K562 (cell line): Measurements from ENCODE around the gene ACCSL. TPM values are rescaled to one million over a fixed set of nuclear protein-coding genes. Genes with fewer than 3 reads are reported as not detected.

Experiments used
- ATAC-seq: fragments of 200-7000 bp; cut with Tn5 transposase; 3 replicates; pipeline ENCODE4 v1.9.1; 2020; ENCODE audit warnings: moderate library complexity
- BruUV-seq: library from RNA; stranded (reverse); fragments of 400-500 nt; replicated peaks from 2 replicates; lab custom pipeline; 2021; lab: Mats Ljungman, UMichigan
- CTCF ChIA-PET: fragments of 300-600 bp; formaldehyde crosslinking; extraction: SDS; loops from one replicate; lab custom pipeline; 2021; ENCODE audit warnings: low intra/inter-chr PET ratio; lab: Yijun Ruan, JAX
- POLR2A ChIA-PET: fragments of 300-600, 350-650 bp; sonication (Branson Sonifier 250); formaldehyde crosslinking; extraction: SDS; loops from one replicate; lab custom pipeline; 2021; ENCODE audit warnings: antibody characterized with exemption, inconsistent platforms; lab: Yijun Ruan, JAX
- DNase-seq, 4 experiments: peaks; one replicate each; pipeline versions ENCODE4 v3.0.0 to v3.0.0-alpha.2; 2011 to 2018; ENCODE audit warnings: low spot score in 3 of 4, mixed read lengths in 3 of 4; ENCODE audit errors: extremely low read depth in 1 of 4
- FAIRE-seq: peaks from 2 replicates; lab custom pipeline; 2011; peaks lifted over from hg19 to GRCh38; lab: Jason Lieb, UNC
- H2AFZ ChIP-seq: 2 replicates; pipeline ENCODE4 v1.6.0; 2011; ENCODE audit warnings: low read depth, low read length, control low read depth, inconsistent platforms
- H3K27ac ChIP-seq: fragments of 200-600 bp; 3 replicates; pipeline ENCODE4 v1.8.0; 2011; ENCODE audit warnings: low read depth, mild to moderate bottlenecking, control low read depth, inconsistent platforms, low read length, moderate library complexity, mixed read lengths; ENCODE audit errors: extremely low read depth
- H3K27me3 ChIP-seq, 2 experiments: fragments of 300-600 bp in 1 of 2; 2 replicates in 1 of 2; 3 replicates in 1 of 2; pipeline versions ENCODE4 v1.6.0 to v1.8.0; 2011; ENCODE audit warnings: inconsistent platforms in 2 of 2, low read length in 2 of 2, mild to moderate bottlenecking in 1 of 2, mixed read lengths in 1 of 2, moderate library complexity in 1 of 2; ENCODE audit not compliant: control insufficient read depth in 2 of 2, insufficient read depth in 2 of 2
- H3K36me3 ChIP-seq: fragments of 300-600 bp; 3 replicates; pipeline ENCODE4 v1.8.0; 2011; ENCODE audit warnings: mild to moderate bottlenecking, low read length, inconsistent platforms; ENCODE audit not compliant: control insufficient read depth, insufficient read depth
- H3K4me1 ChIP-seq, 2 experiments: fragments of 200-600 bp in 1 of 2; replicated peaks in 1 of 2; 2 replicates in 1 of 2; 3 replicates in 1 of 2; pipeline versions ENCODE4 v1.5.1 to v1.8.0; 2011; ENCODE audit warnings: inconsistent platforms in 2 of 2, low read length in 2 of 2, mild to moderate bottlenecking in 1 of 2, mixed read lengths in 1 of 2, moderate library complexity in 1 of 2; ENCODE audit not compliant: control insufficient read depth in 2 of 2, insufficient read depth in 2 of 2
- H3K4me2 ChIP-seq: 2 replicates; pipeline ENCODE4 v1.6.1; 2011; ENCODE audit warnings: low read length, control low read depth, inconsistent platforms, mixed read lengths; ENCODE audit not compliant: insufficient read depth
- H3K4me3 ChIP-seq: fragments of 200-600 bp; sonication (generic), shearing (Covaris generic); 2 replicates; pipeline ENCODE4 v1.5.1; 2016; ENCODE audit warnings: control low read depth, inconsistent platforms
- H3K79me2 ChIP-seq: fragments of 200-600 bp; 3 replicates; pipeline ENCODE4 v1.8.0; 2011; ENCODE audit warnings: low read length, inconsistent platforms; ENCODE audit not compliant: control insufficient read depth, insufficient read depth
- H3K9ac ChIP-seq, 2 experiments: 2 replicates each; pipeline versions ENCODE4 v1.6.0 to v1.6.1; 2011; ENCODE audit warnings: low read depth in 2 of 2, low read length in 2 of 2, control low read depth in 1 of 2, inconsistent platforms in 1 of 2, mild to moderate bottlenecking in 1 of 2, mixed read lengths in 1 of 2; ENCODE audit not compliant: insufficient read depth in 1 of 2
- H3K9me1 ChIP-seq: one replicate; pipeline ENCODE4 v1.6.0; 2011; ENCODE audit warnings: inconsistent platforms, mild to moderate bottlenecking, low read length, moderate library complexity; ENCODE audit not compliant: control insufficient read depth, insufficient read depth
- H3K9me3 ChIP-seq: replicated peaks from 2 replicates; pipeline ENCODE4 v1.5.1; 2011; ENCODE audit warnings: low read depth, low read length, inconsistent platforms; ENCODE audit not compliant: control insufficient read depth, insufficient read depth
- H4K20me1 ChIP-seq: replicated peaks from 2 replicates; pipeline ENCODE4 v1.6.1; 2011; ENCODE audit warnings: low read length, inconsistent platforms, mixed read lengths; ENCODE audit not compliant: control insufficient read depth, insufficient read depth
- ARID4B ChIP-seq: sonication (generic); formaldehyde crosslinking; IDR thresholded peaks from 2 replicates; pipeline ENCODE4 v1.8.0; 2022; ENCODE audit warnings: mild to moderate bottlenecking, missing genetic modification reagents
- CEBPG ChIP-seq, 3 experiments: fragments of 200-800 bp in 1 of 3; sonication (Bioruptor generic) in 1 of 3; sonication (generic) in 1 of 3; formaldehyde crosslinking in 1 of 3; IDR thresholded peaks in 2 of 3; conservative IDR thresholded peaks in 1 of 3; 2 replicates each; pipeline versions ENCODE4 v1.6.1 to v1.8.0; 2016 to 2022; ENCODE audit warnings: missing compliant biosample characterization in 2 of 3, missing genetic modification characterization in 2 of 3, mild to moderate bottlenecking in 1 of 3, missing genetic modification reagents in 1 of 3
- CXXC5 ChIP-seq: fragments of 250-450 bp; sonication (Bioruptor Pico); IDR thresholded peaks from 2 replicates; pipeline ENCODE4 v1.8.0; 2022; ENCODE audit warnings: inconsistent platforms, mild to moderate bottlenecking, moderate library complexity
- EWSR1 ChIP-seq: fragments of 450-650 bp; IDR thresholded peaks from 2 replicates; pipeline ENCODE4 v1.6.1; 2018; ENCODE audit warnings: borderline replicate concordance, mild to moderate bottlenecking, low read depth, moderate library complexity; ENCODE audit not compliant: partially characterized antibody
- HNRNPUL1 ChIP-seq: fragments of 200-400 bp; formaldehyde crosslinking; IDR thresholded peaks from 2 replicates; pipeline ENCODE4 v1.6.1; 2017; ENCODE audit warnings: low read length
- MAX ChIP-seq: sonication (generic); formaldehyde crosslinking; IDR thresholded peaks from 2 replicates; pipeline ENCODE4 v1.9.0; 2022; ENCODE audit warnings: mild to moderate bottlenecking, missing genetic modification reagents
- MBD2 ChIP-seq: sonication (generic); IDR thresholded peaks from 2 replicates; pipeline ENCODE4 v1.6.1; 2016; ENCODE audit warnings: low read depth, borderline replicate concordance
- PKNOX1 ChIP-seq: fragments of 450-650 bp; IDR thresholded peaks from 2 replicates; pipeline ENCODE4 v1.6.1; 2016
- POLR2G ChIP-seq: fragments of 200-400 bp; formaldehyde crosslinking; IDR thresholded peaks from 2 replicates; pipeline ENCODE4 v1.6.1; 2017; ENCODE audit warnings: low read depth, mild to moderate bottlenecking, antibody characterized with exemption, low read length, moderate library complexity
- TAL1 ChIP-seq: fragments of 450-650 bp; IDR thresholded peaks from 2 replicates; pipeline ENCODE4 v1.6.1; 2016; ENCODE audit warnings: mild to moderate bottlenecking
- TEAD4 ChIP-seq, 2 experiments: sonication (generic) in 1 of 2; formaldehyde crosslinking in 1 of 2; IDR thresholded peaks; 2 replicates each; pipeline versions ENCODE4 v1.6.1 to v1.8.0; 2012 to 2022; ENCODE audit warnings: borderline replicate concordance in 1 of 2, inconsistent platforms in 1 of 2, low read length in 1 of 2, mild to moderate bottlenecking in 1 of 2, missing genetic modification reagents in 1 of 2
- ZBTB7A ChIP-seq: IDR thresholded peaks from 2 replicates; pipeline ENCODE4 v1.6.1; 2011; ENCODE audit warnings: low read depth, mild to moderate bottlenecking, low read length, moderate library complexity, borderline replicate concordance; ENCODE audit not compliant: control insufficient read depth
- ZNF780A ChIP-seq: fragments of 250-450 bp; sonication (Bioruptor Pico); IDR thresholded peaks from 2 replicates; pipeline ENCODE4 v1.5.0; 2021; ENCODE audit warnings: mild to moderate bottlenecking
- WGBS: fragments of 100-300 bp; shearing (Covaris generic); methylation state at CpG from one replicate; pipeline ENCODE4 v1.1.6; 2016; ENCODE audit warnings: low coverage, mixed read lengths; ENCODE audit not compliant: insufficient coverage; ENCODE audit errors: missing lambda C conversion rate; 5-methylcytosine and 5-hydroxymethylcytosine counted together
- in situ Hi-C: fragments of 300-500 bp; cut with MboI; formaldehyde crosslinking; loops from 4 replicates; pipeline ENCODE4 v1.15.0; 2018; ENCODE audit warnings: inconsistent platforms, mixed read lengths
- intact Hi-C: fragments of 100-400 bp; cut with micrococcal nuclease; formaldehyde crosslinking; loops from 2 replicates; pipeline ENCODE4 v1.14.2; 2022
- polyA plus RNA-seq, 8 experiments: library from polyadenylated mRNA; depleted of rRNA in 4 of 8; stranded (reverse) in 5 of 8; unstranded in 3 of 8; fragments of >200 nt; fragmentation: Nextera tagmentation in 2 of 8; fragmentation: Illumina TruSeq in 1 of 8; extraction: Ambion mirVana in 2 of 8; extraction: Trizol in 1 of 8; gene quantifications; 2 replicates each; pipeline versions ENCODE4 v1.2.1 to v1.2.3, GENCODE V29; 2011 to 2014; ENCODE audit warnings: inconsistent platforms in 1 of 8, missing spikeins in 1 of 8
- total RNA-seq, 7 experiments: library from RNA; depleted of rRNA in 6 of 7; stranded (reverse); fragments of >200 nt in 6 of 7; fragmentation: Illumina TruSeq in 2 of 7; extraction: Trizol in 2 of 7; gene quantifications; 2 replicates each; pipeline versions ENCODE4 v1.2.1 to v1.2.3, GENCODE V29; 2011 to 2021; ENCODE audit warnings: low replicate concordance in 1 of 7

Gene ACCSL
- total and polyA plus RNA-seq, 9 of the 15 experiments (the other 6 are each of a cell fraction or from before 2014, with no cell fraction given), result not detected

GRCh38 chr11:44096360-44097185, 48.8 kb downstream of the ACCSL start (continued):
- TF ChIP-seq CEBPG (CRISPR knock-in tag; IDR thresholded peaks at IDR 0.05) (no peak), CEBPG (tag; conservative IDR thresholded peaks at IDR 0.05 in 1 of 2, IDR thresholded peaks at IDR 0.05 in 1 of 2) (peak; percentile 34 to 64; a peak in 3 of 4 replicates), ZBTB7A (peak; percentile 7; the same call in 1 of the 2 replicates)

- H3K27me3 ChIP-seq, result no peaks in the 10 kb centered on the region
- no peak for DNase-seq
- H3K79me2 ChIP-seq, result peaks cover 39% of the 10 kb centered on the region
- intact Hi-C loops, result no loop called here
- no TSS peak for BruUV-seq
- H4K20me1 ChIP-seq, result peaks cover 6% of the 10 kb centered on the region; the same call in 1 of the 2 replicates
- FAIRE-seq, result no peak
- H3K4me3 ChIP-seq, result no peak overlapping the region
- H3K36me3 ChIP-seq, result peaks cover 2% of the 10 kb centered on the region; the same call in 1 of the 3 replicates
- H3K9me1 ChIP-seq, result no peaks in the 10 kb centered on the region
- H3K9ac ChIP-seq, result no peak overlapping the region
- 58% methylated on average over 2 of the region's 2 CpGs for WGBS
- peaks cover 11 to 18% of the 10 kb centered on the region in 2 experiments; a peak in 4 of 5 replicates for H3K4me1 ChIP-seq
- no peak overlapping the region for H3K4me2 ChIP-seq
- ATAC-seq, result no peak
- POLR2A ChIA-PET, result no interaction called here
- H3K9me3 ChIP-seq, result no peaks in the 10 kb centered on the region
- H3K27ac ChIP-seq, result no peak overlapping the region
- in situ Hi-C loops, result no loop called here
- CTCF ChIA-PET, result no interaction called here
- H2AFZ ChIP-seq, result no peak overlapping the region
- TF ChIP-seq TEAD4 (IDR thresholded peaks at IDR 0.05; ENCODE audit: low read length) (no peak), TEAD4 (CRISPR knock-in tag; IDR thresholded peaks at IDR 0.05; ENCODE audit: borderline replicate concordance) (no peak), POLR2G (no peak), MAX (no peak), PKNOX1 (no peak), CXXC5 (no peak), ARID4B (CRISPR knock-in tag) (no peak), TAL1 (no peak), HNRNPUL1 (no peak), EWSR1 (no peak), MBD2 (no peak), ZNF780A (CRISPR knock-in tag) (no peak)
Observed at GRCh38 chr11:44097821-44098220, 50.0 kb downstream of the ACCSL start.
